ENCODE measurements around the gene MMUT.

DNA sequence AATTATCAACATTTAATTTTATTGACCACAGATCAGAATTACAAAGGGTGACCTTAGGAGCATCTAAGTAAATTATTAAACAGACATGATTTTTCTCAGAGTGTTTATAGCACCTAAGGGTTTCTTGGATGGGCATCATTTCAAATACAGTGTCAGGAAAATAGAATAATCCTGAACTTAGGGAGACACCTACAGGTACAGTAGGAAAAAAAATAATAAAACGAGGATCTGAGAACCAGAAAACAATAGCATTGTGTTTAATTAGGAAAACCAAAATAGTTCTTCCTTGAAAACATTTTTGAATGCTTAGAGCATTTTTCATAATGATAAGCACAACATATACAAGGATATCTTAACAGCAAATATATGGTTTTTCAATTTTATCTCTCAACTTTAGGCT, 39.2 kb downstream of the MMUT start:
- TF ChIP-seq POLR2A (IDR thresholded peaks at IDR 0.05): no peak
- TF ChIP-seq, protein P1, sequence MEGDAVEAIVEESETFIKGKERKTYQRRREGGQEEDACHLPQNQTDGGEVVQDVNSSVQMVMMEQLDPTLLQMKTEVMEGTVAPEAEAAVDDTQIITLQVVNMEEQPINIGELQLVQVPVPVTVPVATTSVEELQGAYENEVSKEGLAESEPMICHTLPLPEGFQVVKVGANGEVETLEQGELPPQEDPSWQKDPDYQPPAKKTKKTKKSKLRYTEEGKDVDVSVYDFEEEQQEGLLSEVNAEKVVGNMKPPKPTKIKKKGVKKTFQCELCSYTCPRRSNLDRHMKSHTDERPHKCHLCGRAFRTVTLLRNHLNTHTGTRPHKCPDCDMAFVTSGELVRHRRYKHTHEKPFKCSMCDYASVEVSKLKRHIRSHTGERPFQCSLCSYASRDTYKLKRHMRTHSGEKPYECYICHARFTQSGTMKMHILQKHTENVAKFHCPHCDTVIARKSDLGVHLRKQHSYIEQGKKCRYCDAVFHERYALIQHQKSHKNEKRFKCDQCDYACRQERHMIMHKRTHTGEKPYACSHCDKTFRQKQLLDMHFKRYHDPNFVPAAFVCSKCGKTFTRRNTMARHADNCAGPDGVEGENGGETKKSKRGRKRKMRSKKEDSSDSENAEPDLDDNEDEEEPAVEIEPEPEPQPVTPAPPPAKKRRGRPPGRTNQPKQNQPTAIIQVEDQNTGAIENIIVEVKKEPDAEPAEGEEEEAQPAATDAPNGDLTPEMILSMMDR (IDR thresholded peaks at IDR 0.05): no peak

All from upper lobe of left lung (tissue), 4 donors.